ENCODE measurements around the gene ABHD16B.
A peak's percentile ranks its signal among the peaks of the same experiment; 100 is the strongest.

The ABHD16B gene

DNA sequence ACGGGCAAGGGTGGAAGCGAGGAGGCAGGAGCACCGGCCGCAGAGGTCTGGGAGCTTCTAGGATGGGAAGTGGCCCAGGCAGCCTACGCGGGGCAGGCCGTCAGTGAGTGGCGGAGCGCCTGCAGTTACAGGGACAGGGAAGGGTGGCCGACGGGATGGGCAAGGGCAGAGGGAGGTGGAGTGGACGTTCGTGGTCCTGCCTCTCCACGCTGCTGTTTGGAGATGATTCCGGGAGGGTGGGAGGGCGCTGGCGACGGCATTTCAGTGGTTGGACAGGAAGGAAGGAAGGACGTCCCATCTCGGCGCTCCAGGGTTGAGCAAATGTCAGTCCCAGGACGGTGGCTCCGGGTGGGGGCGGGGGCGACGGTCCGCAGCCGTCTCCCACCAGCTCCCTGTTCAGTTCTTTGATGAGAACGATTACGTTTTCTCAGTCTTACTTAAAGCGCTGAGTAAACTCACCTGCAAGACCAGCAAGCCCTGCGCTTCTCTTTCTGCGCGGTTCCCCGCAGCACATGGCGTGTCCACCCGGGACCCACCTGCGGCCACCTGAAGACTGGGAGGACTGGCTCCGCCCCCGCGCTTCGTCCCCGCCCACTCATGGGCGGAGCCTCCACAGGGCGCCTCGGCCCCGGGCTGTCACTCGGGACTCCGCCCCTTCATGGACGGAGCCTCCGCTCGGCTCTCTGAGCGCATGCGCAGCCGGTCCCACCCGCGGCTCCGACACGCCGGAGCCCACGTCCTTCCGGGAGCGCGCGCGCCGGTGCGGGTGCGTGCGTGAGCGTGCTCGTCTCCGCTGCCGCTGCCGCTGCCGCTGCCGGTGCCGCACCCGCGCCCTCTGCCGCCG lies 33.3 kb downstream of the ABHD16B start, which contains the start of gene DNAJC5:
DNAJC5 (plus strand) TSS at position 769 of the 844 bp plus-strand sequence. CDS start 33,220 bp downstream, outside the sequence.
- peak; percentile 34 to 97 (median 89) for DNase-seq

DNA sequence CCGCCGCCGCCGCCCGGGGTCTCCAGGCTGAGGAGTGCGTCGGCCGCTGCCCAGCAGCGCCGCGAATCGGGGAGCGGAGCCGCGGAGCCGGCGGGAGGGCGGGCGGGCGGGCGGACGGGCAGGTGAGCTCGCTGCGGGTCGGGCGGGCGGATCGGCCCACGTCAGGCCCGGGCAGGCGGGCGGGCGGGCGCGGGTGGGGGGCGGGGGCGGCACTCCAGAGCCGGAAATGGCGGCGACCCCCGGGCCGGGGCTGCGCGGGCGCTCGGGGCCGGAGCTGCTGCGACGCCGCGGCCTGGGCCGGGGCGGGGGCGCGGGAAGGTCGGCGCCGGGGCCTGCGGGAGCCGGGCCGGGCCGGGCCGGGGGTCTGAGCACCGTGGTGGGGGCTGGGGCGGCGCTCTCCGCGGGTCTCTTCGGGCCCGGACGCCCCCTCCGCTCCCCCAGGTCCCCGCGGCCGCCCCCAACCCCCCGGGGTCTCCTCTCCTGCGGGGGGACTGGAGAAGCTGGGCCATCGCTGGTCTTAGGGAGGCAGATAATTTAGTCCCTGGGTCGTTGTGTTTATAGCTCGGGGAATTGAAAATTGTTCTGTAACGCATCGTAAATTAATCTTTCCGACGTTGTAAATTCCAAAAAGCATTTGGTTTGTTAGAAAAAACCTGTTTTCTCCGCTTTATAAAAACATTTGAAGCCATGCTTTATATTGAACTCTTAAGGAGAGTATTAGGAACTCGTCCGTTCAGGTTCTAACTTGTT lies 34.1 kb downstream of the ABHD16B start:
- no peak for DNase-seq

DNA sequence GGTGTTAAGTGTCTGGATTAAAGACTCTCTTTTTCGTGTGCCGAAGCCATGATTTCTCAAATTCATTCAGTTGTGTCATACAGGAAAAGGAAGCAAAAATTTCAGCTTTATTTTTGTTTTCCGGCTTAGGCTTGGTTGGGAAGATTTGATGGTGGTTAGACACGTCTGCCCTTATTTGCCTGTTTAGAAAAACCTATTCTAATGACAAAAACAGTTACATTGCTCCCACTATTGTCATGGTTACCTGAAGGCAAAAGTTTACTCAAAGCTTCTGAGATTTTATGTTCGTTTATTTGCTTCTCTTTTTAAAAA lies 34.6 kb downstream of the ABHD16B start:
- DNase-seq, result no peak

DNA sequence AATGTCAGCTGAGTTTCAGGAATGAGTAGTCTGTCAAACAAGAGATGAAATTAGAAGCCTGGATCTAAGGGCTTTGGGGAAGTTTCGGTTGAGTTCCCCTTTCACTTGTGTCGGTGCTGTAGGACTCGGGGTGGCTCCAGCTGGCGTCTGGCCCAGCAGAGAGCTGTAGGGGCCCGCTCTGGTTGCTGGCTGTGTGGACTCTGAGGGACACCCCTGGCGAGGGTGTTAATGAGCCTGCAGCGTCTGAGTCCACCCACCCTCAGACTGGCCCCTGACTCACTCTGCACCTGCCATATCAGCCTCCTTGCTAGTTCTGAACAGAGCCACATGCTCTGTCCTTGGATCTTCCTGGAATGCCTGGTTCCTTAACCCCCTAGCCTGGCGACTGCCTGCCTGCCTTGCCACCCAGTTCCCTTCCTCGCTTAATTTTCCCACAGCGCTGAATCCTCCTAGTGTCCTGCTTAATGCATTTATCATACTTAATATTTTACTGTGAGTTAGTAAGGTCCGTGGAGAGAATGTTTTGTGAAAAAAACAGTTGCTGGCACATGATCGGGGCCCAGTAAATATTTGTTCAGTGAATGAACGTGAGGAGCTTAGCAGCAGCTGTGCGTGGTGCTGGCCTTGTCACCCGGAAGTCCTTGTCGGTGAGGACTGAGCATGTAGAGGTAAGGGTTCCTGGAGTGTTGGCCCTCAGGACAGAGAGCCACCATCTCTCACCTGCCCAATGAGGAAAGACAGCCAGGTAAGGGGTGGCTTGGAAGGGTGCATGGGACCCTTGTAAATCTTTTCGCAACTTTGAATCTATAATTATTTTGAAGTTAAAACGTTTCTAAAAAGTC lies 35.2 kb downstream of the ABHD16B start:
- DNase-seq, result peak in 30 of 56 donors; percentile 2 to 57 (median 23)

DNA sequence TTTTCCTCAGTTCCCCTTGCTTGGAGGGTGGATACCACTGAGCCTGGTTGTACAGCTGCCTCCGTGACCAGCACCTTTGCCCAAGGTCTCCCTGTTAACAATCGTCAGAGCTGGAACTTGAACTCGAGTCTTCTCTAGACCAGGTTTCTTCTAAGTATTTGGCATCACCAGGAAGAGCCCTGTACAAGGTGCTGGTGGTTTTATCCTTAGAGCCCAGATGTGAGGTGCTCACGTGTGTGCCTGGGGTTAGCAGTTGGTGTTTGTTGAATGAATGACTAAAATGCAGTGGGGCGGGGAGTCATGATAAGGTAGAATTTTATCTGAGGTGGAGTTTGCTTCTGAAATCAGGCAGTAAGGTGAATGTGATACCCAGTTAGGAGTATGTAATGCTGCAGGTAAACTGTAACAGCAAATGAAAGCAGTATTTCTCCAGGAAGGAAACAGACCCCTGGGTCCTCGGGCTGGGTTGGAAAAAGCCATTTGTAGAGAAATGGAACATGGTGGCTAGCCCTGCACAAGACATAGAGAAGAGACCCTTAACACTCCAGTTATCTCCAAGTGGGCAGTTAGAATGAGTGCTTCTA lies 36.8 kb downstream of the ABHD16B start:
- DNase-seq, result no peak

DNA sequence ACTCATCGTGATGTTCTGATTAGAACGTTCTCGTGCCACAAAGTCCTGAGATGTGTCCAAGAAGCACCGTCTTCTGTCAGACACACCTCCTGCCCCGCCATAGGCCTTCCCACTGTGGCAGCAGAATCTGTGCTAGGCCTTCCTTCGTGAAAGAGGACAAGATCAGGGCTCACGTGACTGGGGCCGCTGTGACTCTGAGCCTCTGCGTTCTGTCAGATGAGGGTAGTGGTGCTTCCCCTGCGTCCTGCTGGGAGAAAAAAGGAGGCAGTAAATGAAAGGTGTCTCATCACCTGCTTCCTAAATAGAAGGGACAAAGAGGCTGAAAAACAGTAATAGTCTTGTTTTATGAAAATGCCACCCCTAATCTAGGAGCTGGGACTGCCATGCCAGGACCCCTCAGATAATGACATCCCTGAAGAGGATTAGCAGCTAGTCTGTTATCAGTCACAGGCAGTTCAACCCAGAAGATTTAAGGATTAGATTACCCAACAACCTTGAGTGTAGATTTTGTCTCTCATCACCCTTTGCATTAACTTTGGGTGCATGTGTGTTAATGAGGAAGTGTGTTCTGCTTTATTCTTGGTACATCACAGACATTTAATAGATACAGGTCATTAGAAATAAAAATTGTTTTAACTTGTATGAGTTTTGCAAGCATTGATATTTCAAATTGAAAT lies 37.7 kb downstream of the ABHD16B start:
- DNase-seq, result peak in 1 of 56 donors; percentile 9

DNA sequence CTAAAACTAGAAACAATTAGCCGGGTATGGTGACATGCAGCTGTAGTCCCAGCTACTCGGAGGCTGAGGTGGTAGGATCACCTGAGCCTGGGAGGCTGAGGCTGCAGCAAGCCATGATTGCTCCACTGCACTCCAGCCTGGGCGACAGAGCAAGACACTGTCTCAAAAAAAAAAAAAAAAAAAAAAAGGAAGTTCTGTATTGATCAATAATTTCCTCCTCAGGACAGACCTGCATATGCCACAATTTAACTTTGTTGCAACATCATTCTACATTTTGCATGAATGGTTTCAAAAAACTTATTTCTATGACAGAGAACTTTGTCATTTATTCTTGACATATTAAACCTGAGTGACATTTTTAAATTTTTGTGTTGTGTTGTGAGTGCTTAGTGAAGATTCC lies 39.1 kb downstream of the ABHD16B start:
- no peak for DNase-seq

DNA sequence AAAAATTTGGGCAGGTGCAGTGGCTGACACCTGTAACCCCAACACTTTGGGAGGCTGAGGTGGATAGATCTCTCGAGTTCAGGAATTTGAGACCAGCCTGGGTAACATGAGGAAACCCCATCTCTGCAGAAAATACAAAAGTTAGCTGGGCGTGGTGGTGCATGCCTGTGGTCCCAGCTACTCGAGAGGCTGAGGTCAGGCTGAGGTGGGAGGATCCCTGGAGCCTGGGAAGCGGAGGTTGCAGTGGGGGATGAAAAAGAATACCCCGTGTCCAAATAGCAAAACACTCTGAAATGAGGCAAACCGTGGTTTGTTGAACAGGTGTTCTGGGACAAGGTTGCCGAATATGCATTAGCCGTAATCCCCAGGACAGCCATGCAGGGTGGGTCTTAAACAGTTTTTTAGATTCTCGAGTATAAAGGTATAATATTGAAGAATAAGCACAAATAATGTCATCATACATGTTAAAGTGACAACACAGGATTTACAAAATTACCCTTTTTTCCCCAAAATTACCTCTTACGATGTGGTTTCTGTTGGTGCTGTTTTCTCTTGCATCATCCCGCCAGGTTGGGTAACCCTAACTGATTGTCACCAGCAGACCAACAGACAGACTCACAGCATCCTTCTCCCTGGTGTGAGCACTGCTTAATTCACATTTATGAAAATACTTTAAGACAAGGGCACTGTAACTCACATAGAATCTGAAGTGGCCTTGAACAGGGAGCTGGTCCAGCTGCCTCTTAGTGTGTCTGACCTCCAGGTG lies 42.7 kb downstream of the ABHD16B start:
- DNase-seq, result no peak

DNA sequence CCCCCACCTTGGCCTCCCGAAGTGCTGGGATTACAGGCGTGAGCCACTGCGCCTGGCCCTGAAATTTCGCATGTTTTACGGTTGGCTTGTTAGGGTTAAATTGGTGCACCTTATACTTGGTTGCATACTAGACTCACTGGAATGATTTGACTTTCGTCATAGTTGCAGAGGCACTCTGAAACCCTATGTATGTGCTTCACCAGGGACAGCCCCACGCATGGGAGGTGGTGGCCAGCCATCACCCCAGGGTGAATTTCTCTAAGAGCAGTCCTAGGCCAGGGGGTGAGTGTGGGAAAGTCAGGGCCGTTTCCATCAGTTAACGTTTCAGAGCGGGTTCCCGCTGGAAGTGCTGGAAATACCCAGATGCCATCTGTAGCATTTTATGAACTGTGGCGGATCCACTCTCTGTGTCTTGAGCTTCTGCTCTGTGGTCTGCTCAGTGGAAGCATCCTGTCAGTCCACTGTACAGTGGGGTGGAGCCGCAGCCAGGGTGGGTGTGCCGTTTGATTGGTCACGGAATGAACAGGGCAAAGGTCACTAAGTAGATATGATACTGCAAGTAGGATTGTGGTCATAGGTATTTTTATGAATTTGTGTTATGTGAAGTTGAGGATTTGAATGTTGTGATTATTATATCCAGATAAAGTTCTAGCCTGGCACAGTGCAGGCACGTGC lies 46.8 kb downstream of the ABHD16B start:
- DNase-seq, result no peak

DNA sequence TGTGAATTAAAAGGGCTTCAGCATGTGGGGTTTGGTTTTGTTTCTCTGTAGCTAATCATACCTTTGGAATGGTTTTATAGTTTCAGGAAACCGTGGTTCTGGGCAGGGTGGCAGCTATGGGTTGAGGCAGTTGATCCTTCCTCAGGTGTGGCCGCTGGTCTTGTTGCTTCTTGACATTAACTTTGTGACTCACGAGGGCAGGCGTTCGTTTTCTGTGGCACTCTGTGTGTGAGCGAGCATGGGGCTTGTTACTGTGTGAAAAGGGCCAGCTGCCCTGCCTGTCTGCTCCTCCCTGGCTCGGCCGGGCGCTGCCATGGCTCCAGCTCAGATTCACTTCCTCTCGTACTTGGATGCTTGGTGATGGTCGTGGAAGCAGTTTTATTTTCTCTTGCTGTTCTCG lies 49.9 kb downstream of the ABHD16B start:
- DNase-seq, result peak in 38 of 56 donors; percentile 3 to 73 (median 30)
